Natural killer cell treated with Interleukin-12 subunit alpha and Interleukin-12 subunit beta and Interleukin-15 and Interleukin-18, amount 100 ng/mL, for 72 hours (primary cell): ENCODE data around the gene UBALD2. TPM values are rescaled to one million over a fixed set of nuclear protein-coding genes. Genes with fewer than 3 reads are reported as not detected.
"Not testable (repeated sequence)": the region's sequence is repeated elsewhere in the genome, so short reads cannot be mapped to it uniquely, and the experiment has no call there.

Experiments used
- ATAC-seq, 2 donors: fragments of 150-1000 bp; cut with Tn5 transposase in 1 of 2; sonication (Bioruptor Pico), chemical (Tn5 transposase) in 1 of 2; 2 replicates each; pipeline ENCODE4 v1.10.0; 2021
- DNase-seq: peaks from one replicate; pipeline ENCODE4 v3.0.0; 2022; ENCODE audit warnings: low spot score
- H3K27ac Mint-ChIP-seq, 2 donors: 1 replicate in 1 of 2; 2 replicates in 1 of 2; pipeline ENCODE4 v1.8.0; 2022; ENCODE audit warnings: mixed read lengths in 2 of 2, mild to moderate bottlenecking in 1 of 2, moderate library complexity in 1 of 2
- H3K27me3 Mint-ChIP-seq, 2 donors: 1 replicate in 1 of 2; 2 replicates in 1 of 2; pipeline ENCODE4 v1.8.0; 2022; ENCODE audit warnings: mixed read lengths in 2 of 2
- H3K36me3 Mint-ChIP-seq: one replicate; pipeline ENCODE4 v1.8.0; 2022; ENCODE audit warnings: mixed read lengths
- H3K4me1 Mint-ChIP-seq, 2 donors: 1 replicate in 1 of 2; 2 replicates in 1 of 2; pipeline ENCODE4 v1.8.0; 2022; ENCODE audit warnings: low read depth in 2 of 2, mixed read lengths in 2 of 2, mild to moderate bottlenecking in 1 of 2
- H3K4me3 Mint-ChIP-seq: one replicate; pipeline ENCODE4 v1.8.0; 2022; ENCODE audit warnings: mixed read lengths
- H3K9me3 Mint-ChIP-seq: 2 replicates; pipeline ENCODE4 v1.8.0; 2022; ENCODE audit warnings: mixed read lengths
- total RNA-seq, 2 donors: library from RNA; stranded (reverse); gene quantifications; one replicate each; pipeline ENCODE4 v1.2.3, GENCODE V29; 2022

Gene UBALD2
- total RNA-seq, 2 donors from 2014 or later: 216 to 262 TPM

DNA sequence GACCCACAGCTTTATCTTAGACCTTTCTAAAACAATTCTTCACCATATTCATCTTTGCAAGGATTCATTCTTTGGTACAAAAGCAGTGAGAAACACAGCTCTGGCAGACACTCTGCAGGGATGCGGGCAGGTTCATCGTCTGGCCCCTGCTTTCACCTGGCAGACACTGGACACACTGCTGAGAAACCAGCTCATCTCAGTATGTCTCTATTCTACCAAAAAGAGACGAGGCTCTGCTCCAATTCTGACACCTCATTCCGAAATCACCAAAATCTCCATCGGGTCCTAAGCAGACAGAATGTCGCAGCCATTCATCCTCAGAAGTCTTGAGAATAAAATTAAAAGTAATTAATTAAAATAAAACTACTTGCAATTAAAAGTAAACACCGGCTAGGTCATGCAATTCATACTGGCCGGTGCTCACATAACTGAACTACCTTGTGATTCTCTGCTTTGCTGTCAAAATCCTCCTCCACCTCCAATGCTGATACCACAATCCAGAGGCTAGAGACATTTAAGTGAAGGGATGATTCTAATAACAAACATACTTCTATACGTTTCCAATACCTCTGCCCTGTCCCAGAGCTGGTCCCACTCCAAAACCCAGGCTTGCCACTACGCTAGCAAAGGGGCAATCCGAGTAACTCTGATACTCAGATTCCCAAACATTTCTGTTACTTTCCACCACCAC is 26.2 kb upstream of the UBALD2 start:
- Mint-ChIP-seq H3K4me1 (peaks cover 35 to 39% of the 10 kb centered on the region in 2 donors), H3K9me3 (no peaks in the 10 kb centered on the region), H3K36me3 (peaks cover 2% of the 10 kb centered on the region), H3K4me3 (peak overlapping the region; percentile 81), H3K27me3 (peaks cover 0 to 2% of the 10 kb centered on the region in 2 donors), H3K27ac (peak overlapping the region; percentile 53 to 76)
- DNase-seq: no peak
- ATAC-seq: no peak

DNA sequence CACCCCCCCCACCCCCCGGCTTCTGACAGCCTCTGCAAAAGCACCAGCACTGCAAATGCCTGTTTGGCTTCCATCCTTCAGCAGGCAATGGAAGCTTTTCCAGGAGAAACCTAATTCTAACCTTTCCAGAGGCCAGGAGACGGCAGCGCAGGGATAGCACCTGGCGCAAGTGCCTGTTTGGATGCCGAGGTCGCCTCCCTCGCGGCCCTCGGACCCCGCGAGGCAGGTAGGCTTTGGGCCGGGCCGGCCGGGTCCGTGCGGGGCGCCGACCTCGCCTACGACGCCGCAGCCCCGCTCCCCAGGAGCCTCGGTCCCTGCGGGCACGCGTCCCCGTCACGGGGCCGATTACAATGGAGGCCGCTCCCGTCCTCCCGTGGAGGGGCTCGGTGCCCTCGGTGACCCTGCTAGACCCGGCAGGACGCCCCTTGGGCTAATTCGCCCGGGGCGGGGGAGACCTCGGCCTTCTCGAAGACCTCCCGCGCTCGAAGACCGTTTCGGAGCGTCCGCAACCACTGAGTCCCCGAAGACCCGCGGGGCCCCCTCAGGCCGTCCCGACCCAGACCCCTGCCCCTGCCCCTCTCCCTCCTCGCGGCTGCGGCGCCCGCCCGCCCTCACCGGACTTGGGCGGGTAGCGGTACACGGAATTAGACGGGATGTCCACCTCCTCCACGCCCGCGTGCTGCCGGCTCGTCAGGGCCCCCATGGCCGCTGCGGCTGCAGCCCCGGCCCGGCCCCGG is 25.4 kb upstream of the UBALD2 start:
- H3K4me1 Mint-ChIP-seq: peaks cover 30 to 31% of the 10 kb centered on the region in 2 donors
- DNase-seq (no peak), ATAC-seq (peak in 1 of 2 donors; percentile 10)
- peak overlapping the region; percentile 53 to 76 for H3K27ac Mint-ChIP-seq
- peaks cover 0 to 2% of the 10 kb centered on the region in 2 donors for H3K27me3 Mint-ChIP-seq
- no peaks in the 10 kb centered on the region for H3K9me3 Mint-ChIP-seq
- H3K4me3 Mint-ChIP-seq: peak overlapping the region; percentile 81
- H3K36me3 Mint-ChIP-seq: no peaks in the 10 kb centered on the region

DNA sequence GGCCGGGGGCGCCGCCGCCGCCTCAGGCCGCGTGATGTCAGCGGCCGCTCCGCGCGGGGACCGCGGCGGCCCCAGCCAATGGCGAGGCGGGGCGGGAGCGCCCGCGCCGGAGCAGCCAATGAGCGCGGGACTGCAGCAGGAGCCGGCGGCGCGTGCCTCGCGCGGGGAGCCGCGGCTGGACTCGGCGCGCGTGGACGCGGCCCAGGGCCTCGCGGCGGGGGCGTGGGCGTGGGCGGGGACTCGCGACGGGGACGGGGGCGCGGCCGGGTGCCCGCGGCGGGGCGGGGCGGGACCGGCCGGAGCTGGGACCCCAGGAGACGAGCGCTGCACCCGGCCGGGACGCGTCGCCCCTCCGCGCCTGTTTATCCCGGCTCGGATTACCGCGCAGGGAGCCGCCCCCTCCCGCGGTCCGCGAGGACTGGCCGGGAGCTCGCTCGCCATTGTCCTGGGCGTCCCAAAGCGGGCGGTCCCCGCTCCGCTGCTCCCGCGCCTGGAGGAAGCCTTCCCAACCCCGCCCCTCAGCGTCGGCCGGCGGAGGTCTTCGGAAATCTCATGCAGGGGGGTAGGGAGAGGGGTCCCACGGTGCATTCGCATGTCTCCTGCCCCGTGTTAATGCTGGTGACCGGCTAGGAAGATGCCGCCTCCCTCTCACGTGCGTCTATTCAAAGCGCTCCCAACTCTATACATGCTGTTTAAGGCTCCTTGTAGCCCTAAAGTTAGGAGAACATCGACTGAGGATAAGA is 24.5 kb upstream of the UBALD2 start, which contains the start of gene RNF157:
Gene RNF157 (minus strand): TSS at position 33 of the 743 bp plus-strand sequence. CDS start 253 bp downstream, outside the sequence.
- peak within 1 kb of the TSS; percentile 95 for H3K4me3 Mint-ChIP-seq
- H3K27ac Mint-ChIP-seq: peak within 1 kb of the TSS; percentile 86 to 95
- ATAC-seq: peak; percentile 94 to 96
- H3K36me3 Mint-ChIP-seq: no peaks in the 10 kb centered on the region
- H3K4me1 Mint-ChIP-seq: peaks cover 28 to 30% of the 10 kb centered on the region in 2 donors
- peaks cover 0 to 2% of the 10 kb centered on the region in 2 donors for H3K27me3 Mint-ChIP-seq
- peak; percentile 84 for DNase-seq
- H3K9me3 Mint-ChIP-seq: no peaks in the 10 kb centered on the region

DNA sequence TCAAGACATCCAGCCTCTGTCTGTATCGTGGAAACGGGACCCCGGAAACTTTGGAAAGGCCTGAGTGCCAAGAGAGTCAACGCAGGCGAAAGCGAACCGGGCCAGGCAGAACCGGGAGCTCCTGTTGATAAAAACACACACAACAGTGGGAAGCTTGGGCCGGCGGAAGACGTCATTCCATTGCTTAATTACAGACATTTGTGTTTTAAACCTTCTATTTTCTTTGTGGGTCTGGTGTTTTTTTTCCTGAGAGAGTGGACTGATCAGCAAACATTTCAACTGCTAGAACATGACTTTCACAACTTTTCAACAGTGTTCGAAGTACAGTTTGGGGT is 24.0 kb upstream of the UBALD2 start:
- H3K27ac Mint-ChIP-seq: peak overlapping the region; percentile 86 to 95
- peak overlapping the region; percentile 95 for H3K4me3 Mint-ChIP-seq
- peaks cover 0 to 2% of the 10 kb centered on the region in 2 donors for H3K27me3 Mint-ChIP-seq
- no peaks in the 10 kb centered on the region for H3K36me3 Mint-ChIP-seq
- no peaks in the 10 kb centered on the region for H3K9me3 Mint-ChIP-seq
- ATAC-seq: no peak
- DNase-seq: no peak
- peaks cover 33% of the 10 kb centered on the region in 2 donors for H3K4me1 Mint-ChIP-seq

DNA sequence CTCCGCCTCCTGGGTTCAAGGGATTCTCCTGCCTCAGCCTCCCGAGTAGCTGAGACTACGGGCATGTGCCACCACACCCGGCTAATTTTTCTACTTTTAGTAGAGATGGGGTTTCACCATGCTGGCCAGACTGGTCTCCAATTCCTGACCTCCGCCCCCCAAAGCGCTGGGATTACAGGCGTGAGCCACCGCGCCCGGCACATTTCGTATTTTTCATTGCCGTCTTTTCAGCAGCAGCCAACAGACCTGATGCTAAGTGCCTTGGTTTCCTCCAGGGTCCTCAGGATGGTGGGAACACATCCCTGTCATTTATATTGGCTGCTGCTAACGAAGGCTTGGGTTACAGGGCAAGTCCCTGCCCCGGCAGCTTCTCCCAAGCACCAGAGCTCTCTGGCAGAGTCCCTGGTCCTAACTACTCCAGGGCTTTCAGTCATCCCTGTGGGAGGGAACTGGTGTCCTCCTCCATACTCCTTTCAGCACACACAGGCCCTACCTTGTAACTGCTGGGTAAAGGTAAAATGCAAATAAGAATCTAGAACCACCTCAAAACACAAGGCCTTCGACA is 23.4 kb upstream of the UBALD2 start:
- ATAC-seq: no peak
- peaks cover 39% of the 10 kb centered on the region in 2 donors for H3K4me1 Mint-ChIP-seq
- DNase-seq: no peak
- no peaks in the 10 kb centered on the region for H3K9me3 Mint-ChIP-seq
- H3K27me3 Mint-ChIP-seq: peaks cover 0 to 2% of the 10 kb centered on the region in 2 donors
- H3K36me3 Mint-ChIP-seq: no peaks in the 10 kb centered on the region
- peak overlapping the region; percentile 86 to 95 for H3K27ac Mint-ChIP-seq
- H3K4me3 Mint-ChIP-seq: peak overlapping the region; percentile 95

DNA sequence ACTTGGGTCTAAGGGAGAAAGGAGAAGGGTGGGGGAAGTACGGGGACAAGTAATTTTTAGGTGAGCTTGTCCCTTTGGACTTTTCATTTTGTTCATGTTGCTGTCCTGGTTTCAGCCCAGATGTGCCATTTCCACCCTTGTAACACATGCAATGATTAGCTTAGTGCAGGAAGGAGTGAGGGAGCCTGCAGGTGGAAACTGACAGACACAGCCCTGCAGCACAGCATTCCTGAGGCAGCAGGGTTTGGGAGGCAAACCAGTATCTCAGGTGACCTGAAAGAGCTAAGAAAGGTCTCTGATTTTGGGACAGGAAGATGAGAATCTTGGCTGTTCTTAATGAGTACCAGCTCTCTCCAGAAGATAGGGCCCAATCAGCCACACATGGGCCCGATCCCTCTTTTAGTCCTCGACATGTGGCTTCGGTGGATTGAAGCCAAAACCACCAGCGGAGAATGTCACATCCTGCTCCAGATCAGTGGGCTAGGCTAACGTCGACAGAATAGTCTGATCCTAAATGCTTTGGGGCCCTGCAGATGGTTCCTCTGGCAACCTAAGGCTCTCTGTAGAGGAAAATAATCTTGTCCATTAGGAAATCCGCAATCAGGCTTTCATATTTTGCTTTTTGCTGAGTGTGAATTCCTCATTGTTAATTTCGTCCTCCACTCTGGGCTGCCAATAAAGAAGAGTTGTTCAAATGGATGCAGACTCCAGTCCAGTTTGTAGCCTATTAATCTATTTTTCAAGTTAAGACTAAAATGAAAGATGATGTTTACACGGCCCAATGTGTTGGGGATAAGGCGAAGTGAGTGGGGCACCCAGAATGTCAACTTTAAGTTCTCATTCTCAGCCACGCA is 21.1 kb upstream of the UBALD2 start:
- Mint-ChIP-seq H3K36me3 (no peaks in the 10 kb centered on the region), H3K27ac (peak overlapping the region in 1 of 2 donors; percentile 62), H3K27me3 (peaks cover 0 to 4% of the 10 kb centered on the region in 2 donors), H3K4me1 (peaks cover 34 to 39% of the 10 kb centered on the region in 2 donors), H3K9me3 (no peaks in the 10 kb centered on the region), H3K4me3 (no peak overlapping the region)
- ATAC-seq (no peak), DNase-seq (no peak)

DNA sequence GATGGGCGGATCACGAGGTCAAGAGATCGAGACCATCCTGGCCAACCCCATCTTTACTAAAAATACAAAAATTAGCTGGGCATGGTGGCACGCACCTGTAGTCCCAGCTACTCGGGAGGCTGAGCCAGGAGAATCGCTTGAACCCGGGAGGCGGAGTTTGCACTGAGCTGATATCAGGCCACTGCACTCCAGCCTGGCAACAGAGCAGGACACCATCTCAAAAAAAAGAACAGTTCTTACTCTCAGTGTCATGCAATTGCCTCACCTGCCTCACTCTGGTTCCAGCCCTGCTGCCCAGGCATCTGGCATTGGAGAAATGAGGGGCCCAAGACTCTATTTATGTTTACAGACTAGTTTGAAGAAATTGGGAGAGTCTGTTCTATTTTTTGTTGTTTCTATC is 20.4 kb upstream of the UBALD2 start:
- not testable (repeated sequence) for H3K9me3 Mint-ChIP-seq, H3K36me3 Mint-ChIP-seq, ATAC-seq, H3K4me3 Mint-ChIP-seq, H3K27me3 Mint-ChIP-seq, DNase-seq
- Mint-ChIP-seq H3K4me1 (peaks cover 31 to 36% of the 10 kb centered on the region in 2 donors), H3K27ac (peak overlapping the region in 1 of 2 donors; percentile 62)

DNA sequence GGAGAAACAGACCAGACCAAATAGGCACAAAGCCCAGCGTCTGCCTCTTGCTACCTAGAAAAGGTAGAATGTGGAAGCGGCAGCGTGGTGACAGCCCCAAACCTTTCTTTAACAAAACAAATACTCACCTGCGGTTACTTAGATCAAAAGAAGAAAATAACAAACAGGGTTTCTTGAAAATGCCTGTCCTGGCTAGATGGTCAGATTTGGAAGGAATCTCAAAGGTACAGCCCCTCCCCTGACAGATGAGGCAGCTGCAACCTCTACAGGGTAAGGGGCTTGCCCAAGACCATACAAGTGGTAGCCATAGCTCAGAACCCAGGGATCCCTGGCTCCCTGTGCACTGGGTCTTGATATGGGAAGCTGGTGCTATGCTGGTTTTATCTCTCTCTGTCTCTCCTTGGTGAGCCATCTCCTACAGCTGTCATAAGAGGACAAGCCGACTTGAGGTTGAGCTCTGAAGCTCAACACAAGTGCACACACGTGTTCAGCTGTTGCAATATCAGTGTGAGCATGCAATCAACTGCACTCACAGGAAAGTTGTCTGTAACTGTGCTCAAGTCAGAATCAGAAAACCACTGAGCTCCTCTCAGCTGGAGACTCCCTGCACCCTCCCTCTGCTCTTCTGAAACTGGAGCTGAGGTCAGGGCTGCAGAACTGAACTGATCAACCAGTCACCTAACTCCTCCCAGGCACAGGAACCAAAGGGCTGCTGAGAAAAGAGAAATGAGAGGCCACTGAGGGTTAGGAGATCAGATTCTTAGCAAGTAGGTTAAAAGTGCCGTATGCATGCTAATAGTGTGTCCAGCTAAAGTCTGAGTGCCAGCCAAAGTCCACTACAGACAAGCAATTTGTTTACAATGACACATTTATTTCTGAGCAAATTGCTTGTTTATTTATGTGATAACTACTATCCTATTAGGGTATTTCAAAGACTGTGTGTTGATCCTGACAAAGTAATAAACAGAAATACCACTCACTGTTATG is 18.8 kb upstream of the UBALD2 start:
- H3K4me1 Mint-ChIP-seq: peaks cover 28 to 35% of the 10 kb centered on the region in 2 donors
- H3K4me3 Mint-ChIP-seq: peak overlapping the region; percentile 57

DNA sequence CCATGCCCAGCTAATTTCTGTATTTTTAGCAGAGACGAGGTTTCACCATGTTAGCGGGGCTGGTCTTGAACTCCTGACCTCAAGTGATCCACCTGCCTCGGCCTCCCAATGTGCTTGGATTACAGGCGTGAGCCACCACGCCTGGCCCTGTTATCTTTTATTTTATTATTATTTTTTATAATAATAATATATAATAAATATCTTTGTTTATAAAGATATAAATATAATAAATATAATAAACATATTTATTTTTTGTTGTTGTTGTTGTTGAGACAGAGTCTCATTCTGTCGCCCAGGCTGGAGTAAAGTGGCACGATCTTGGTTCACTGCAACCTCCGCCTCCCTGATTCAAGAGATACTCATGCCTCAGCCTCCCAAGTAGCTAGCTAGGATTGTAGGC is 17.8 kb upstream of the UBALD2 start:
- DNase-seq (no peak), ATAC-seq (no peak)
- peaks cover 35 to 38% of the 10 kb centered on the region in 2 donors for H3K4me1 Mint-ChIP-seq
- H3K27ac Mint-ChIP-seq: peak overlapping the region; percentile 31 to 66
- H3K4me3 Mint-ChIP-seq: peak overlapping the region; percentile 8
- H3K9me3 Mint-ChIP-seq: peaks cover 2% of the 10 kb centered on the region
- H3K36me3 Mint-ChIP-seq: no peaks in the 10 kb centered on the region
- H3K27me3 Mint-ChIP-seq: peaks cover 0 to 4% of the 10 kb centered on the region in 2 donors

More for the DNA sequence above, 18.8 kb upstream of the UBALD2 start:
- H3K36me3 Mint-ChIP-seq: no peaks in the 10 kb centered on the region
- peak; percentile 94 to 99 for ATAC-seq
- DNase-seq: no peak
- H3K9me3 Mint-ChIP-seq: no peaks in the 10 kb centered on the region
- peak overlapping the region; percentile 72 to 88 for H3K27ac Mint-ChIP-seq
- peaks cover 0 to 4% of the 10 kb centered on the region in 2 donors for H3K27me3 Mint-ChIP-seq

DNA sequence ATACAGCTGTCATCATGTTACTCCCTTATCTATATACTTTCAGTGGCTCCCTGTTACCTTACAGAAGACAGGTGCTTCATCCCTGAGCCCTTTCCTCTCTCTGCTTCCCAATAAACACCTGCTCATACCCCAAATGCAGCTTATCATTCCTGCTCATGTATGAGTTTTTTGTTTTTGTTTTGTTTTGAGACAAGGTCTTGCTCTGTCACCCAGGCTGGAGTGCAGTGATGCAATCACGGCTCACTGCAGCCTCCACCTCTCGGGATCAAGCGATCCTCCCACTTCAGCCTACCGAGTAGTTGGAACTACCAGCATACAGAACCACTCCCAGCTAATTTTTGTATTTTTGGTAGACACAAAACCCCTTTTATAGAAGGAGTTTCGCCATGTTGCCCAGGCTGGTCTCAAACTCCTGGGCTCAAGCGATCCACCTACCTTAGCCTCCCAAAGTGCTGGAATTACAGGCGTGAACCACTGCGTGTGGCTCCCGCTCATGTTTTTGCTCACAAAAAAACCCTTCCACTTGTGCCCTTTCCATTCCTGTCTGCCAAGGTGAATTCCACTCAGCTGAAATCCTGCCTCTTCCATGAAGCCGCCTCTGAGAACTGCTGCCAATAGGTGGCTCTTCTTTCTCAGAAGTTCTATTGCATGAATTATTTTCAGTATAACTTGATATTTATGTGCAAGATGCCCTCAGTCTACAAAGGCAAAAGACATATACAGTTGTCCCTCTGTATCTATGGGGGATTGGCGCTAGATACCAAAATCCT is 16.9 kb upstream of the UBALD2 start:
- H3K27ac Mint-ChIP-seq: peak overlapping the region; percentile 31 to 66
- peaks cover 40 to 44% of the 10 kb centered on the region in 2 donors for H3K4me1 Mint-ChIP-seq
- H3K36me3 Mint-ChIP-seq: no peaks in the 10 kb centered on the region
- peak overlapping the region; percentile 8 for H3K4me3 Mint-ChIP-seq
- peaks cover 2% of the 10 kb centered on the region for H3K9me3 Mint-ChIP-seq
- DNase-seq: no peak
- peaks cover 0 to 2% of the 10 kb centered on the region in 2 donors for H3K27me3 Mint-ChIP-seq
- ATAC-seq: no peak

DNA sequence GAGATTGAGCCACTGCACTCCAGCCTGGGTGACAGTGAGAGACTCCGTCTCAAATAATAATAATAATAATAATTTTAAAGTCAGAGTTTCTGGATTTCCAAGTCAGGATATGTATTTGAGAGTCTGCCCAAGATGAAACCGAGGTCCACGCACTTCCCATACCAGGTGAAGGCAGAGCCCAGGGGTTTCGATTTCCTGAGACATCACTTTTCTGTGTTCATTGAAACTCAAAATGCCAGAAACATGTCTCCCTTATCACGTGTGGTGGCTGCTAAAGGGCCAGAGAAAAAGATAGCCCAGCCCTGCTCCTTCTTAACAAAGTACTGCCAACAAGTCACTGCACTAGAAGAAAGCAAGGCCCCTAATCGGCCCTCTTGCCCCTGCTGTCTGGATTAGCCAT is 15.0 kb upstream of the UBALD2 start:
- Mint-ChIP-seq H3K36me3 (no peaks in the 10 kb centered on the region), H3K27me3 (peaks cover 0 to 2% of the 10 kb centered on the region in 2 donors), H3K27ac (no peak overlapping the region), H3K9me3 (peaks cover 2% of the 10 kb centered on the region), H3K4me1 (peaks cover 41 to 46% of the 10 kb centered on the region in 2 donors), H3K4me3 (no peak overlapping the region)
- DNase-seq (no peak), ATAC-seq (no peak)
